K562 (cell line): Measurements from ENCODE around the gene SNCA. TPM values are rescaled to one million over a fixed set of nuclear protein-coding genes. Genes with fewer than 3 reads are reported as not detected.

Source experiments
- AFF4 ChIP-seq: sonication (generic); formaldehyde crosslinking; IDR thresholded peaks from 2 replicates; pipeline ENCODE4 v1.8.0; 2023; ENCODE audit warnings: mild to moderate bottlenecking, missing genetic modification reagents
- CEBPG ChIP-seq, 3 experiments: fragments of 200-800 bp in 1 of 3; sonication (Bioruptor generic) in 1 of 3; sonication (generic) in 1 of 3; formaldehyde crosslinking in 1 of 3; IDR thresholded peaks in 2 of 3; conservative IDR thresholded peaks in 1 of 3; 2 replicates each; pipeline versions ENCODE4 v1.6.1 to v1.8.0; 2016 to 2022; ENCODE audit warnings: missing compliant biosample characterization in 2 of 3, missing genetic modification characterization in 2 of 3, mild to moderate bottlenecking in 1 of 3, missing genetic modification reagents in 1 of 3
- FOXP4 ChIP-seq: sonication (generic); formaldehyde crosslinking; IDR thresholded peaks from 2 replicates; pipeline ENCODE4 v1.8.0; 2022; ENCODE audit warnings: mild to moderate bottlenecking, missing genetic modification reagents, borderline replicate concordance
- LCOR ChIP-seq: sonication (generic); formaldehyde crosslinking; IDR thresholded peaks from 2 replicates; pipeline ENCODE4 v1.8.0; 2022; ENCODE audit warnings: mild to moderate bottlenecking, missing genetic modification reagents
- RBM22 ChIP-seq: fragments of 200-400 bp; formaldehyde crosslinking; IDR thresholded peaks from 2 replicates; pipeline ENCODE4 v1.6.1; 2018; ENCODE audit warnings: low read length, low read depth; ENCODE audit not compliant: poor library complexity, severe bottlenecking
- ZNF143 ChIP-seq: sonication (generic); formaldehyde crosslinking; IDR thresholded peaks from 2 replicates; pipeline ENCODE4 v1.9.0; 2022; ENCODE audit warnings: mild to moderate bottlenecking, missing genetic modification reagents
- polyA plus RNA-seq, 8 experiments: library from polyadenylated mRNA; depleted of rRNA in 4 of 8; stranded (reverse) in 5 of 8; unstranded in 3 of 8; fragments of >200 nt; fragmentation: Nextera tagmentation in 2 of 8; fragmentation: Illumina TruSeq in 1 of 8; extraction: Ambion mirVana in 2 of 8; extraction: Trizol in 1 of 8; gene quantifications; 2 replicates each; pipeline versions ENCODE4 v1.2.1 to v1.2.3, GENCODE V29; 2011 to 2014; ENCODE audit warnings: inconsistent platforms in 1 of 8, missing spikeins in 1 of 8
- total RNA-seq, 7 experiments: library from RNA; depleted of rRNA in 6 of 7; stranded (reverse); fragments of >200 nt in 6 of 7; fragmentation: Illumina TruSeq in 2 of 7; extraction: Trizol in 2 of 7; gene quantifications; 2 replicates each; pipeline versions ENCODE4 v1.2.1 to v1.2.3, GENCODE V29; 2011 to 2021; ENCODE audit warnings: low replicate concordance in 1 of 7
- TF ChIP-seq, protein P1 (sequence below): fragments of 250-450 bp; sonication (Bioruptor Pico); IDR thresholded peaks from 2 replicates; pipeline ENCODE4 v1.4.0; 2020; ENCODE audit warnings: mild to moderate bottlenecking, moderate library complexity
- TF ChIP-seq, protein P2 (sequence below): sonication (generic); formaldehyde crosslinking; IDR thresholded peaks from 2 replicates; pipeline ENCODE4 v1.8.0; 2022; ENCODE audit warnings: mild to moderate bottlenecking, missing genetic modification reagents
- TF ChIP-seq, protein P3 (sequence below): fragments of 250-450 bp; sonication (Bioruptor Pico); IDR thresholded peaks from 2 replicates; pipeline ENCODE4 v1.4.0; 2020; ENCODE audit warnings: mild to moderate bottlenecking, moderate library complexity, borderline replicate concordance

SNCA gene
- total and polyA plus RNA-seq, 9 of the 15 experiments (the other 6 are each of a cell fraction or from before 2014, with no cell fraction given): 1.7 to 12.6 (median 3.6) TPM

DNA sequence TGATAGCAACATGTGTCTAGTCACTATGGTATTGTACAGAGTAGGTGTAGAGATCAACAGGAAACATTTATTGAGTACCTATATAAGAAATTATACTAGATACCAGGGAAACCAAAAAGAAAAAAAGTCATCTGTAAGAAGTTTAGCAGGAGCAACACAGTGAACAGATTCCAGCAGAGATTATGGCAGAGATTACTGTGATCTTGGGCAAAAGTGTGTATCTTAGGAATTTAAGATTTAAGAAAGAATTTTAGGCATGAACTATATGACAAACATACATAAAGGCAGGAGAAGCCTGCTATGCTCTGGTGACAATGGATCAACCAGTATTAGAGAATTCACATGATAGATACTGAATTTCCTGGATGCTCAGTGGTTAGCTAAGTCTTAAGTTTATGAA lies 37.9 kb downstream of the SNCA start (continued):
- TF ChIP-seq, protein P1, sequence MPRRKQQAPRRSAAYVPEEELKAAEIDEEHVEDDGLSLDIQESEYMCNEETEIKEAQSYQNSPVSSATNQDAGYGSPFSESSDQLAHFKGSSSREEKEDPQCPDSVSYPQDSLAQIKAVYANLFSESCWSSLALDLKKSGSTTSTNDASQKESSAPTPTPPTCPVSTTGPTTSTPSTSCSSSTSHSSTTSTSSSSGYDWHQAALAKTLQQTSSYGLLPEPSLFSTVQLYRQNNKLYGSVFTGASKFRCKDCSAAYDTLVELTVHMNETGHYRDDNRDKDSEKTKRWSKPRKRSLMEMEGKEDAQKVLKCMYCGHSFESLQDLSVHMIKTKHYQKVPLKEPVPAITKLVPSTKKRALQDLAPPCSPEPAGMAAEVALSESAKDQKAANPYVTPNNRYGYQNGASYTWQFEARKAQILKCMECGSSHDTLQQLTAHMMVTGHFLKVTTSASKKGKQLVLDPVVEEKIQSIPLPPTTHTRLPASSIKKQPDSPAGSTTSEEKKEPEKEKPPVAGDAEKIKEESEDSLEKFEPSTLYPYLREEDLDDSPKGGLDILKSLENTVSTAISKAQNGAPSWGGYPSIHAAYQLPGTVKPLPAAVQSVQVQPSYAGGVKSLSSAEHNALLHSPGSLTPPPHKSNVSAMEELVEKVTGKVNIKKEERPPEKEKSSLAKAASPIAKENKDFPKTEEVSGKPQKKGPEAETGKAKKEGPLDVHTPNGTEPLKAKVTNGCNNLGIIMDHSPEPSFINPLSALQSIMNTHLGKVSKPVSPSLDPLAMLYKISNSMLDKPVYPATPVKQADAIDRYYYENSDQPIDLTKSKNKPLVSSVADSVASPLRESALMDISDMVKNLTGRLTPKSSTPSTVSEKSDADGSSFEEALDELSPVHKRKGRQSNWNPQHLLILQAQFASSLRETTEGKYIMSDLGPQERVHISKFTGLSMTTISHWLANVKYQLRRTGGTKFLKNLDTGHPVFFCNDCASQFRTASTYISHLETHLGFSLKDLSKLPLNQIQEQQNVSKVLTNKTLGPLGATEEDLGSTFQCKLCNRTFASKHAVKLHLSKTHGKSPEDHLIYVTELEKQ (CRISPR knock-in tag): no peak
- TF ChIP-seq FOXP4 (CRISPR knock-in tag) (no peak), CEBPG (CRISPR knock-in tag; IDR thresholded peaks at IDR 0.05) (no peak), CEBPG (tag; conservative IDR thresholded peaks at IDR 0.05 in 1 of 2, IDR thresholded peaks at IDR 0.05 in 1 of 2) (no peak), AFF4 (CRISPR knock-in tag) (no peak), LCOR (CRISPR knock-in tag) (no peak), RBM22 (no peak), ZNF143 (CRISPR knock-in tag) (no peak)
- TF ChIP-seq, protein P2, sequence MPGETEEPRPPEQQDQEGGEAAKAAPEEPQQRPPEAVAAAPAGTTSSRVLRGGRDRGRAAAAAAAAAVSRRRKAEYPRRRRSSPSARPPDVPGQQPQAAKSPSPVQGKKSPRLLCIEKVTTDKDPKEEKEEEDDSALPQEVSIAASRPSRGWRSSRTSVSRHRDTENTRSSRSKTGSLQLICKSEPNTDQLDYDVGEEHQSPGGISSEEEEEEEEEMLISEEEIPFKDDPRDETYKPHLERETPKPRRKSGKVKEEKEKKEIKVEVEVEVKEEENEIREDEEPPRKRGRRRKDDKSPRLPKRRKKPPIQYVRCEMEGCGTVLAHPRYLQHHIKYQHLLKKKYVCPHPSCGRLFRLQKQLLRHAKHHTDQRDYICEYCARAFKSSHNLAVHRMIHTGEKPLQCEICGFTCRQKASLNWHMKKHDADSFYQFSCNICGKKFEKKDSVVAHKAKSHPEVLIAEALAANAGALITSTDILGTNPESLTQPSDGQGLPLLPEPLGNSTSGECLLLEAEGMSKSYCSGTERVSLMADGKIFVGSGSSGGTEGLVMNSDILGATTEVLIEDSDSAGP (CRISPR knock-in tag): no peak
- TF ChIP-seq, protein P3, sequence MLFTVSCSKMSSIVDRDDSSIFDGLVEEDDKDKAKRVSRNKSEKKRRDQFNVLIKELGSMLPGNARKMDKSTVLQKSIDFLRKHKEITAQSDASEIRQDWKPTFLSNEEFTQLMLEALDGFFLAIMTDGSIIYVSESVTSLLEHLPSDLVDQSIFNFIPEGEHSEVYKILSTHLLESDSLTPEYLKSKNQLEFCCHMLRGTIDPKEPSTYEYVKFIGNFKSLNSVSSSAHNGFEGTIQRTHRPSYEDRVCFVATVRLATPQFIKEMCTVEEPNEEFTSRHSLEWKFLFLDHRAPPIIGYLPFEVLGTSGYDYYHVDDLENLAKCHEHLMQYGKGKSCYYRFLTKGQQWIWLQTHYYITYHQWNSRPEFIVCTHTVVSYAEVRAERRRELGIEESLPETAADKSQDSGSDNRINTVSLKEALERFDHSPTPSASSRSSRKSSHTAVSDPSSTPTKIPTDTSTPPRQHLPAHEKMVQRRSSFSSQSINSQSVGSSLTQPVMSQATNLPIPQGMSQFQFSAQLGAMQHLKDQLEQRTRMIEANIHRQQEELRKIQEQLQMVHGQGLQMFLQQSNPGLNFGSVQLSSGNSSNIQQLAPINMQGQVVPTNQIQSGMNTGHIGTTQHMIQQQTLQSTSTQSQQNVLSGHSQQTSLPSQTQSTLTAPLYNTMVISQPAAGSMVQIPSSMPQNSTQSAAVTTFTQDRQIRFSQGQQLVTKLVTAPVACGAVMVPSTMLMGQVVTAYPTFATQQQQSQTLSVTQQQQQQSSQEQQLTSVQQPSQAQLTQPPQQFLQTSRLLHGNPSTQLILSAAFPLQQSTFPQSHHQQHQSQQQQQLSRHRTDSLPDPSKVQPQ (CRISPR knock-in tag): no peak
